Breast epithelium (tissue), 4 donors: ENCODE measurements around the gene ELOVL6. TPM values are rescaled to one million over a fixed set of nuclear protein-coding genes. Genes with fewer than 3 reads are reported as not detected.

ENCODE experiments used
- DNase-seq, 2 donors: peaks; one replicate each; pipeline ENCODE4 v3.0.0-alpha.2; 2019; ENCODE audit warnings: low spot score in 2 of 2
- H3K27ac ChIP-seq, 2 donors: fragments of 200-600 bp; sonication (generic) in 1 of 2; one replicate each; pipeline ENCODE4 v1.5.1; 2016 to 2019; ENCODE audit warnings: mild to moderate bottlenecking in 1 of 2
- H3K27me3 ChIP-seq, 2 donors: fragments of 200-600 bp; sonication (generic) in 1 of 2; one replicate each; pipeline versions ENCODE4 v1.5.1 to v1.6.0; 2017 to 2019; ENCODE audit warnings: control low read depth in 1 of 2, mild to moderate bottlenecking in 1 of 2
- H3K36me3 ChIP-seq: fragments of 200-600 bp; one replicate; pipeline ENCODE4 v1.5.1; 2019
- H3K4me1 ChIP-seq, 2 donors: fragments of 200-600 bp; sonication (generic); one replicate each; pipeline ENCODE4 v1.5.1; 2016 to 2019; ENCODE audit warnings: control low read depth in 1 of 2
- H3K4me3 ChIP-seq, 3 donors: fragments of 200-600 bp; sonication (generic); 1 replicate in 2 of 3; 2 replicates in 1 of 3; pipeline ENCODE4 v1.5.1; 2016 to 2019; ENCODE audit warnings: mild to moderate bottlenecking in 3 of 3, moderate library complexity in 2 of 3
- H3K9me3 ChIP-seq, 2 donors: fragments of 200-600 bp; sonication (generic) in 1 of 2; one replicate each; pipeline ENCODE4 v1.5.1; 2016 to 2019; ENCODE audit warnings: control low read depth in 1 of 2
- CTCF ChIP-seq, 3 donors: fragments of 450-650 bp; IDR thresholded peaks; one replicate each; pipeline ENCODE4 v1.5.1; 2016 to 2017; ENCODE audit warnings: antibody characterized with exemption in 3 of 3, mild to moderate bottlenecking in 3 of 3, moderate library complexity in 3 of 3
- POLR2A ChIP-seq: fragments of 450-650 bp; IDR thresholded peaks from one replicate; pipeline ENCODE4 v1.6.1; 2016; ENCODE audit warnings: antibody characterized with exemption, mild to moderate bottlenecking, moderate library complexity
- POLR2AphosphoS5 ChIP-seq, 3 donors: sonication (generic); formaldehyde crosslinking; IDR thresholded peaks; one replicate each; pipeline ENCODE4 v1.6.1; 2017; ENCODE audit warnings: antibody characterized with exemption in 3 of 3
- intact Hi-C: fragments of 100-400 bp; cut with DNase I; formaldehyde crosslinking; loops from one replicate; pipeline ENCODE4 v1.15.1; 2023; ENCODE audit warnings: low total_unique reads
- total RNA-seq, 3 donors: library from RNA; depleted of rRNA; stranded (reverse); fragments of >200 nt; gene quantifications; one replicate each; pipeline ENCODE4 v1.1.0, GENCODE V29; 2016

The ELOVL6 gene
- total RNA-seq, 3 donors from 2014 or later = 2.2 to 5.6 (median 4.1) TPM

- Histone ChIP-seq H3K27me3 (no peaks in the 10 kb centered on the region), H3K36me3 (no peaks in the 10 kb centered on the region), H3K9me3 (no peaks in the 10 kb centered on the region), H3K4me3 (no peak overlapping the region), H3K4me1 (no peaks in the 10 kb centered on the region), H3K27ac (no peak overlapping the region)
- DNase-seq = no peak
- no peak for TF ChIP-seq POLR2AphosphoS5 (IDR thresholded peaks at IDR 0.05)
- no peak for TF ChIP-seq CTCF (IDR thresholded peaks at IDR 0.05)
- no peak for TF ChIP-seq POLR2A
- intact Hi-C loops = no loop called here
Measured at GRCh38 chr4:110152386-110152785, 46.0 kb downstream of the ELOVL6 start.

DNA sequence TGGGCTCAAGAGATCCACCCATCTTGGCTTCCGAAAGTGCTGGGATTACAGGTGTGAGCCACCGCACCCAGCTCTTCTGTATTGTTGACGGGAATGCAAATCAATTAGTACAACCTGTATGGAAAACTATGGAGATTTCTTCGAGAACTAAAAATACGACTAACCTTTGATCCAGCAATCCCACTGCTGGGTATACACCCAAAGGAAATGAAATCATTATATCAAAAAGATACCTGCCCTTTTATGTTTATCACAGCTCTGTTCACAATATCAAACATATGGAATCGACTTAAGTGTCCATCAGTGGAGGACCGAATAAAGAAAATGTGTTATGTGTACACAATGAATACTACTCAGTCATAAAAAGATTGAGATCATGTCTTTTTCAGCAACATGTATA is 49.3 kb downstream of the ELOVL6 start:
- Histone ChIP-seq H3K27me3 (no peaks in the 10 kb centered on the region), H3K9me3 (no peaks in the 10 kb centered on the region), H3K27ac (no peak overlapping the region), H3K36me3 (no peaks in the 10 kb centered on the region), H3K4me1 (no peaks in the 10 kb centered on the region), H3K4me3 (no peak overlapping the region)
- intact Hi-C loops = no loop called here
- DNase-seq = no peak
- no peak for TF ChIP-seq POLR2AphosphoS5 (IDR thresholded peaks at IDR 0.05)
- TF ChIP-seq POLR2A = no peak
- no peak for TF ChIP-seq CTCF (IDR thresholded peaks at IDR 0.05)

DNA sequence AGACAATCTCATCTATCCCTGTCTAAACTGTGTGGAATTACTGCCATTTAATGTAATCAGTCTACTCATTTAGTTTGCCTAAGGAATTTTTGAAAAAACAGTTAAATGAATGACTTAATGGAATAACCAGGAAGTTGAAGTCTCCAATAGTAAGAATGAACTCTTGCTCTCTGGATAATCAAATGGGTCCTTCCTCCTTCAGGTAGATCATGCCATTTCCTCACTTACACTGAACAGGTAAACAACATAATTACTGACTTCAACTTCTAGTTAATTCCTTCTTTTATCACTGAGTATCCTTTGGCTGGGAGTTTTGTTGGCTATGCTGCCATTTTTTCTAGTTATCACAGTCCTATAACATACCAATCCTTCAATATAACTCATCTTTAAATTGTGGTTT is 56.0 kb downstream of the ELOVL6 start:
- no peaks in the 10 kb centered on the region for H3K36me3 ChIP-seq
- H3K27me3 ChIP-seq = no peaks in the 10 kb centered on the region
- TF ChIP-seq POLR2A (no peak), POLR2AphosphoS5 (IDR thresholded peaks at IDR 0.05) (no peak), CTCF (IDR thresholded peaks at IDR 0.05) (no peak)
- no peaks in the 10 kb centered on the region for H3K9me3 ChIP-seq
- no peaks in the 10 kb centered on the region for H3K4me1 ChIP-seq
- intact Hi-C loops = no loop called here
- DNase-seq = no peak
- H3K4me3 ChIP-seq = no peak overlapping the region
- H3K27ac ChIP-seq = no peak overlapping the region

- TF ChIP-seq POLR2A (no peak), CTCF (IDR thresholded peaks at IDR 0.05) (no peak), POLR2AphosphoS5 (IDR thresholded peaks at IDR 0.05) (no peak)
- no peaks in the 10 kb centered on the region for H3K27me3 ChIP-seq
- no peak for DNase-seq
- H3K27ac ChIP-seq = no peak overlapping the region
- H3K9me3 ChIP-seq = no peaks in the 10 kb centered on the region
- intact Hi-C loops = no loop called here
- H3K4me3 ChIP-seq = no peak overlapping the region
- H3K4me1 ChIP-seq = no peaks in the 10 kb centered on the region
- H3K36me3 ChIP-seq = no peaks in the 10 kb centered on the region
Measured at GRCh38 chr4:110139815-110140214, 58.6 kb downstream of the ELOVL6 start.

DNA sequence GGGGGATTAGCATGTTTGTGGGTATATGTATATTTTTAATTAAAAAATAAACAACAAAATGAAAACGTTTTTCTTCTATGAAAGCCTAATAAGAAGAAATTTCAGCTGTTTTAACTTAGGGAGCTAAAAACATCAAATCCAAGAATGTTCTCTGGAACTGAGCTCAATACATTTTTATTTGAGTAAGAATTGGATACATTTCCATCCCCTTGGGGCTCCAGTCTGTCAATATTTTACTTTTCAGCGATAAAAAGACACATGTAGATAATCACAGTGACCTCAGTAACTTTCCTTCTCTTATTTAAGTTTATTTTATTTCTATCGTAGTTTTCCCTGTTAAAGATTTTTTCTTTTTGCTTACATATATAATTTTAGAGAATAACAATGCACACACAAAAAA is 59.3 kb downstream of the ELOVL6 start:
- Histone ChIP-seq H3K36me3 (no peaks in the 10 kb centered on the region), H3K27me3 (no peaks in the 10 kb centered on the region), H3K9me3 (no peaks in the 10 kb centered on the region), H3K27ac (no peak overlapping the region), H3K4me1 (no peaks in the 10 kb centered on the region), H3K4me3 (no peak overlapping the region)
- intact Hi-C loops = no loop called here
- no peak for TF ChIP-seq POLR2AphosphoS5 (IDR thresholded peaks at IDR 0.05)
- TF ChIP-seq CTCF (IDR thresholded peaks at IDR 0.05) = no peak
- TF ChIP-seq POLR2A = no peak
- no peak for DNase-seq
